HG03442 (cell line): ENCODE measurements around the gene TXLNG.
A peak's percentile ranks its signal among the peaks of the same experiment; 100 is the strongest.
"Not testable (repeated sequence)": the region's sequence is repeated elsewhere in the genome, so short reads cannot be mapped to it uniquely, and the experiment has no call there.

Source experiments
- ATAC-seq: cut with Tn5 transposase; IDR thresholded peaks from one replicate; pipeline ENCODE4 v1.9.1; 2021; ENCODE audit warnings: mild to moderate bottlenecking, moderate library complexity; ENCODE audit not compliant: unreplicated experiment

The TXLNG gene

GRCh38 chrX:16786139-16786790 lies at the start of gene TXLNG:
TXLNG (plus strand) TSS chrX:16786466; CDS start chrX:16786488, 22 bp downstream.
- ATAC-seq, result peak; percentile 99

GRCh38 chrX:16737024-16737423 lies 49.2 kb upstream of the TXLNG start:
- ATAC-seq, result no peak

GRCh38 chrX:16739574-16739973 lies 46.7 kb upstream of the TXLNG start:
- no peak for ATAC-seq

GRCh38 chrX:16743604-16744325 lies 42.5 kb upstream of the TXLNG start:
- no peak for ATAC-seq

- ATAC-seq, result no peak
Observed at GRCh38 chrX:16745102-16745501, 41.2 kb upstream of the TXLNG start.

GRCh38 chrX:16745659-16746058 lies 40.6 kb upstream of the TXLNG start:
- no peak for ATAC-seq

- ATAC-seq, result no peak
Observed at GRCh38 chrX:16748425-16748824, 37.8 kb upstream of the TXLNG start.

- ATAC-seq, result no peak
Observed at GRCh38 chrX:16750136-16750535, 36.1 kb upstream of the TXLNG start.

- ATAC-seq, result no peak
Observed at GRCh38 chrX:16754019-16754418, 32.2 kb upstream of the TXLNG start.

GRCh38 chrX:16756724-16757123 lies 29.5 kb upstream of the TXLNG start:
- ATAC-seq, result no peak

GRCh38 chrX:16761500-16761899 lies 24.8 kb upstream of the TXLNG start:
- not testable (repeated sequence) for ATAC-seq

- ATAC-seq, result no peak
Observed at GRCh38 chrX:16762579-16762978, 23.7 kb upstream of the TXLNG start.

GRCh38 chrX:16765594-16765993 lies 20.7 kb upstream of the TXLNG start:
- ATAC-seq, result no peak

- ATAC-seq, result no peak
Observed at GRCh38 chrX:16770970-16771482, 15.2 kb upstream of the TXLNG start.

- no peak for ATAC-seq
Observed at GRCh38 chrX:16771483-16772398, 14.5 kb upstream of the TXLNG start.

GRCh38 chrX:16772460-16772859 lies 13.8 kb upstream of the TXLNG start:
- no peak for ATAC-seq

- ATAC-seq, result no peak
Observed at GRCh38 chrX:16774746-16775145, 11.5 kb upstream of the TXLNG start.

GRCh38 chrX:16778545-16778944 lies 7.7 kb upstream of the TXLNG start:
- no peak for ATAC-seq

- ATAC-seq, result no peak
Observed at GRCh38 chrX:16778993-16779392, 7.3 kb upstream of the TXLNG start.

- not testable (repeated sequence) for ATAC-seq
Observed at GRCh38 chrX:16779815-16780214, 6.5 kb upstream of the TXLNG start.

- no peak for ATAC-seq
Observed at GRCh38 chrX:16783452-16783851, 2.8 kb upstream of the TXLNG start.
